Measurements from ENCODE around the gene SEMG2.

The SEMG2 gene

GRCh38 chr20:45221076-45221475 lies at the start of gene SEMG2:
Gene SEMG2 (plus strand): TSS chr20:45221373. CDS start chr20:45221390, 17 bp downstream.
- DNase-seq (ENCODE audit: low read depth, low spot score): no peak

- DNase-seq (ENCODE audit: low read depth, low spot score): no peak
Measured at GRCh38 chr20:45173522-45173921, 47.7 kb upstream of the SEMG2 start.

- DNase-seq (ENCODE audit: low read depth, low spot score): no peak
Measured at GRCh38 chr20:45174434-45175364, 46.5 kb upstream of the SEMG2 start, which contains the start of gene PI3. Gene PI3 (plus strand): TSS chr20:45174902. CDS start chr20:45174923, 21 bp downstream.

- DNase-seq (ENCODE audit: low read depth, low spot score): no peak
Measured at GRCh38 chr20:45176526-45177267, 44.5 kb upstream of the SEMG2 start.

GRCh38 chr20:45179166-45179565 lies 42.0 kb upstream of the SEMG2 start:
- no peak for DNase-seq (ENCODE audit: low read depth, low spot score)

- DNase-seq (ENCODE audit: low read depth, low spot score): no peak
Measured at GRCh38 chr20:45181639-45182038, 39.5 kb upstream of the SEMG2 start.

GRCh38 chr20:45183084-45183483 lies 38.1 kb upstream of the SEMG2 start:
- no peak for DNase-seq (ENCODE audit: low read depth, low spot score)

- no peak for DNase-seq (ENCODE audit: low read depth, low spot score)
Measured at GRCh38 chr20:45187693-45188092, 33.5 kb upstream of the SEMG2 start.

GRCh38 chr20:45189067-45189609 lies 32.0 kb upstream of the SEMG2 start:
- DNase-seq (ENCODE audit: low read depth, low spot score): no peak

- no peak for DNase-seq (ENCODE audit: low read depth, low spot score)
Measured at GRCh38 chr20:45189861-45190260, 31.3 kb upstream of the SEMG2 start.

GRCh38 chr20:45191926-45192325 lies 29.2 kb upstream of the SEMG2 start:
- DNase-seq (ENCODE audit: low read depth, low spot score): no peak

- DNase-seq (ENCODE audit: low read depth, low spot score): no peak
Measured at GRCh38 chr20:45193331-45193730, 27.8 kb upstream of the SEMG2 start.

GRCh38 chr20:45206725-45207124 lies 14.4 kb upstream of the SEMG2 start, which contains the start of gene SEMG1:
Gene SEMG1 (plus strand): TSS chr20:45207033. CDS start chr20:45207054, 21 bp downstream.
- peak; percentile 12 for DNase-seq (ENCODE audit: low read depth, low spot score)

- DNase-seq (ENCODE audit: low read depth, low spot score): peak; percentile 30
Measured at GRCh38 chr20:45209924-45210323, 11.2 kb upstream of the SEMG2 start.

- peak; percentile 23 for DNase-seq (ENCODE audit: low read depth, low spot score)
Measured at GRCh38 chr20:45211569-45212474, 9.4 kb upstream of the SEMG2 start.

- no peak for DNase-seq (ENCODE audit: low read depth, low spot score)
Measured at GRCh38 chr20:45212836-45213235, 8.3 kb upstream of the SEMG2 start.

GRCh38 chr20:45218124-45218523 lies 3.0 kb upstream of the SEMG2 start:
- DNase-seq (ENCODE audit: low read depth, low spot score): no peak

GRCh38 chr20:45218636-45219035 lies 2.5 kb upstream of the SEMG2 start:
- no peak for DNase-seq (ENCODE audit: low read depth, low spot score)

GRCh38 chr20:45223136-45223535 lies 2.0 kb downstream of the SEMG2 start:
- DNase-seq (ENCODE audit: low read depth, low spot score): no peak

GRCh38 chr20:45226287-45226686 lies 5.1 kb downstream of the SEMG2 start:
- no peak for DNase-seq (ENCODE audit: low read depth, low spot score)

All from iPS DF 19.7 (cell line).